Esophagus squamous epithelium (tissue), 4 donors: ENCODE results near the gene HSD17B12.

ENCODE experiments used
- POLR2A ChIP-seq, 4 donors: fragments of 450-650 bp; IDR thresholded peaks; one replicate each; pipeline ENCODE4 v1.6.1; 2017; ENCODE audit warnings: antibody characterized with exemption in 4 of 4, mild to moderate bottlenecking in 4 of 4, moderate library complexity in 3 of 4
- TF ChIP-seq, protein P1 (sequence below), 6 experiments: fragments of 450-650 bp in 4 of 6; fragments of 200-600 bp in 2 of 6; sonication (generic) in 2 of 6; IDR thresholded peaks; one replicate each; pipeline ENCODE4 v1.5.1; 2016 to 2019; ENCODE audit warnings: antibody characterized with exemption in 6 of 6, mild to moderate bottlenecking in 4 of 6, moderate library complexity in 4 of 6

DNA sequence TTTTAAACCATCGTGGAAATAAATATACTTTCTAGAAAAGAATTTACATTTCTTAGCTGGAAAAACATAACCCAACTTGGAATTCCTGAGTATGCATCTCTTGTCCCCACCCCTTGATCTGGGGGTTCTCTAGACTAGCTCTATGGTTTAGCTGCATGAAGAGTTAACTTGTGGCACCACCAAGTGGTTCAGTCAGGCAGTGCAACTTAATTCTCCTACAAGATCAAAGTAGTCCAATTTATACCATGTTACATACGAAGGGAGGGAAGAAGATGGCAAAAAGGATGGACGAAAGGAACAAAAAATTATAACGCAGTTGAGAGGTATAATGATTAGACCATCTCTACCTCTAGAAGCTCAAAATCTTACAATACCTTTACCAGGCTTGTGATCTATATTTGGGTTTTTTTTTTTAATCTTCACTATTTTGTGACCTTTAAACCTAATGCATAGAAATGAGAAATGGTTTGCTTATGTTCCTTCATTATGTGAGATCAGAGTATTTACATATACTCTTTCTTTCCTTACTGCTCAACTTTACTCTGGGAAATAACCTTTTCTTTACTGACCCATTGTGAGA, 171.6 kb downstream of the HSD17B12 start:
- TF ChIP-seq, protein P1, sequence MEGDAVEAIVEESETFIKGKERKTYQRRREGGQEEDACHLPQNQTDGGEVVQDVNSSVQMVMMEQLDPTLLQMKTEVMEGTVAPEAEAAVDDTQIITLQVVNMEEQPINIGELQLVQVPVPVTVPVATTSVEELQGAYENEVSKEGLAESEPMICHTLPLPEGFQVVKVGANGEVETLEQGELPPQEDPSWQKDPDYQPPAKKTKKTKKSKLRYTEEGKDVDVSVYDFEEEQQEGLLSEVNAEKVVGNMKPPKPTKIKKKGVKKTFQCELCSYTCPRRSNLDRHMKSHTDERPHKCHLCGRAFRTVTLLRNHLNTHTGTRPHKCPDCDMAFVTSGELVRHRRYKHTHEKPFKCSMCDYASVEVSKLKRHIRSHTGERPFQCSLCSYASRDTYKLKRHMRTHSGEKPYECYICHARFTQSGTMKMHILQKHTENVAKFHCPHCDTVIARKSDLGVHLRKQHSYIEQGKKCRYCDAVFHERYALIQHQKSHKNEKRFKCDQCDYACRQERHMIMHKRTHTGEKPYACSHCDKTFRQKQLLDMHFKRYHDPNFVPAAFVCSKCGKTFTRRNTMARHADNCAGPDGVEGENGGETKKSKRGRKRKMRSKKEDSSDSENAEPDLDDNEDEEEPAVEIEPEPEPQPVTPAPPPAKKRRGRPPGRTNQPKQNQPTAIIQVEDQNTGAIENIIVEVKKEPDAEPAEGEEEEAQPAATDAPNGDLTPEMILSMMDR (IDR thresholded peaks at IDR 0.05): peak; percentile 39 to 78 (median 60)
- no peak for TF ChIP-seq POLR2A (IDR thresholded peaks at IDR 0.05)
